Endodermal cell (in vitro differentiated cells): ENCODE data around the gene CCDC112. TPM values are rescaled to one million over a fixed set of nuclear protein-coding genes. Genes with fewer than 3 reads are reported as not detected.

ENCODE experiments used
- DNase-seq: peaks from one replicate; pipeline ENCODE4 v3.0.0-alpha.2; 2017
- H3K27ac ChIP-seq: 2 replicates; pipeline ENCODE4 v1.5.1; 2013; ENCODE audit warnings: mild to moderate bottlenecking, low read depth, low read length, moderate library complexity
- H3K27me3 ChIP-seq: 2 replicates; pipeline ENCODE4 v1.6.1; 2013; ENCODE audit warnings: mild to moderate bottlenecking, low read length, moderate library complexity; ENCODE audit not compliant: insufficient read depth, control insufficient read depth, poor library complexity, severe bottlenecking
- H3K36me3 ChIP-seq: 2 replicates; pipeline ENCODE4 v1.7.0; 2013; ENCODE audit warnings: mild to moderate bottlenecking, low read length, moderate library complexity; ENCODE audit not compliant: control insufficient read depth, insufficient read depth
- H3K4me1 ChIP-seq: one replicate; pipeline ENCODE4 v1.7.0; 2013; ENCODE audit warnings: low read length; ENCODE audit not compliant: control insufficient read depth, insufficient read depth
- H3K4me3 ChIP-seq: 2 replicates; pipeline ENCODE4 v1.5.1; 2013; ENCODE audit warnings: mild to moderate bottlenecking, low read length, moderate library complexity
- H3K9ac ChIP-seq: 2 replicates; pipeline ENCODE4 v1.6.1; 2013; ENCODE audit warnings: mild to moderate bottlenecking, low read length, moderate library complexity; ENCODE audit not compliant: poor library complexity, severe bottlenecking; ENCODE audit errors: extremely low read depth
- H3K9me3 ChIP-seq: 2 replicates; pipeline ENCODE4 v1.6.1; 2013; ENCODE audit warnings: mild to moderate bottlenecking, low read length, moderate library complexity; ENCODE audit not compliant: control insufficient read depth
- H3K27ac Mint-ChIP-seq: 2 replicates; pipeline ENCODE4 v1.8.0; 2020; ENCODE audit warnings: mixed read lengths
- H3K27me3 Mint-ChIP-seq: 2 replicates; pipeline ENCODE4 v1.8.0; 2021; ENCODE audit warnings: mild to moderate bottlenecking, mixed read lengths; ENCODE audit not compliant: insufficient read depth
- H3K36me3 Mint-ChIP-seq: 2 replicates; pipeline ENCODE4 v1.8.0; 2020; ENCODE audit warnings: low read depth, mixed read lengths
- H3K4me1 Mint-ChIP-seq: 2 replicates; pipeline ENCODE4 v1.8.0; 2020; ENCODE audit warnings: mixed read lengths
- H3K4me3 Mint-ChIP-seq: 2 replicates; pipeline ENCODE4 v1.8.0; 2020; ENCODE audit warnings: mild to moderate bottlenecking, moderate library complexity, mixed read lengths
- H3K9me3 Mint-ChIP-seq: 2 replicates; pipeline ENCODE4 v1.8.0; 2020; ENCODE audit warnings: mild to moderate bottlenecking, mixed read lengths
- WGBS, 2 experiments: methylation state at CpG; one replicate each; pipeline versions ENCODE4 v1.1.5 to v1.1.7; 2013; ENCODE audit warnings: missing lambda C conversion rate in 2 of 2, mixed read lengths in 1 of 2; ENCODE audit not compliant: insufficient coverage in 1 of 2, insufficient read length in 1 of 2; 5-methylcytosine and 5-hydroxymethylcytosine counted together
- total RNA-seq, 2 donors: library from RNA; stranded (reverse); fragmentation: NEBNext Ultra II Directional in 1 of 2; extraction: Animal tissue kit (Norgen Biotek cat#: 25700) in 1 of 2; gene quantifications; 2 replicates in 1 of 2; 3 replicates in 1 of 2; pipeline ENCODE4 v1.2.1, GENCODE V29; 2021
- TF ChIP-seq, protein P1 (sequence below): fragments of 200-600 bp; sonication (generic); conservative IDR thresholded peaks from 2 replicates; pipeline ENCODE4 v1.5.0; 2021; ENCODE audit warnings: antibody characterized with exemption, mild to moderate bottlenecking

CCDC112 gene
- total RNA-seq, 2 donors from 2014 or later: 6.8 to 7.3 TPM

DNA sequence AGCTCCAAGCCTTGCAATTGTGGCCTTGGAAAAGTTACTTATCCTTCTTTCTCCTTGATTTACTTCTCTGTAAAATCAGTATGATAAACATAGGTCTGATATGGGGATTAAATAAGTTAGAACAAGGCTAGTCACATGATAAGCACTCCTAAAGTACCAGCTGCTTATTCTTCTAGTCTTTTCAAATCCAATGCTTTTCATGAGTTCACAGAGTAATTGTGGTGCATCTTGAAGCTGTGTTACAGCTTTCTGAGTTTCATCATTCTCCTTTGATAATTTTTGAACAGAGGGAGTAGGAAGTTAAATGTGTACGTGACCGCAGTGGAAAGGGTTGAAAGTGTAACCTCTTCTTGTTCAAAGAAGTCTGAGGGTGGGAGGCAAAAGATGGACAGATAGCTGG, 38.8 kb upstream of the CCDC112 start:
- WGBS, 2 experiments: 97 to 100% methylated on average over 1 to 2 of the region's 2 CpGs

DNA sequence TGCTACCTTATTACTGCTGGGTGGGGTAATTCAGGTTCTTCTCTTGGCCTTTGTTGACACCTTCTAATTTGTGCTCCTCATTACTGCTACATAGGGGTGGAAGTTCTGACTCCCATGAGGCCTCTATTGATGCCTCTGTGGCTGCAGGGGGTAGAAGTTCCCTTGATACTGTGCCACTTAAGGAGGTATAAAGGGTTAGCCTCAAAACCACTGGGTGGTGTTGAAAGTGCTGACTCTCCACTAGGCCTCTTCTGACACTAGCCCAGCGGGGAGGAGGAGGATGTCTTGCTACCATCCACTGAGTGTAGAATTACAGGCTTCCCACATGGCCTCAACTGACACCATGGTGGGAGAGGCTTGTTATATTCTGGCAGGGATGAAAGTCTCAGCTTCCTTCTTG, 36.7 kb upstream of the CCDC112 start:
- Mint-ChIP-seq H3K36me3 (no peaks in the 10 kb centered on the region), H3K4me1 (peaks cover 10% of the 10 kb centered on the region), H3K27ac (no peak overlapping the region), H3K9me3 (no peaks in the 10 kb centered on the region), H3K27me3 (no peaks in the 10 kb centered on the region), H3K4me3 (no peak overlapping the region)
- TF ChIP-seq, protein P1, sequence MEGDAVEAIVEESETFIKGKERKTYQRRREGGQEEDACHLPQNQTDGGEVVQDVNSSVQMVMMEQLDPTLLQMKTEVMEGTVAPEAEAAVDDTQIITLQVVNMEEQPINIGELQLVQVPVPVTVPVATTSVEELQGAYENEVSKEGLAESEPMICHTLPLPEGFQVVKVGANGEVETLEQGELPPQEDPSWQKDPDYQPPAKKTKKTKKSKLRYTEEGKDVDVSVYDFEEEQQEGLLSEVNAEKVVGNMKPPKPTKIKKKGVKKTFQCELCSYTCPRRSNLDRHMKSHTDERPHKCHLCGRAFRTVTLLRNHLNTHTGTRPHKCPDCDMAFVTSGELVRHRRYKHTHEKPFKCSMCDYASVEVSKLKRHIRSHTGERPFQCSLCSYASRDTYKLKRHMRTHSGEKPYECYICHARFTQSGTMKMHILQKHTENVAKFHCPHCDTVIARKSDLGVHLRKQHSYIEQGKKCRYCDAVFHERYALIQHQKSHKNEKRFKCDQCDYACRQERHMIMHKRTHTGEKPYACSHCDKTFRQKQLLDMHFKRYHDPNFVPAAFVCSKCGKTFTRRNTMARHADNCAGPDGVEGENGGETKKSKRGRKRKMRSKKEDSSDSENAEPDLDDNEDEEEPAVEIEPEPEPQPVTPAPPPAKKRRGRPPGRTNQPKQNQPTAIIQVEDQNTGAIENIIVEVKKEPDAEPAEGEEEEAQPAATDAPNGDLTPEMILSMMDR: no peak
- Histone ChIP-seq H3K9me3 (no peaks in the 10 kb centered on the region), H3K9ac (no peak overlapping the region), H3K27me3 (no peaks in the 10 kb centered on the region), H3K36me3 (no peaks in the 10 kb centered on the region), H3K4me3 (no peak overlapping the region), H3K27ac (no peak overlapping the region), H3K4me1 (no peaks in the 10 kb centered on the region)
- peak; percentile 52 for DNase-seq
- WGBS, 2 experiments: 95 to 100% methylated on average over 1 of the region's 1 CpG

More for the DNA sequence above, 38.8 kb upstream of the CCDC112 start:
- Histone ChIP-seq H3K4me3 (no peak overlapping the region), H3K36me3 (no peaks in the 10 kb centered on the region), H3K27ac (no peak overlapping the region), H3K9me3 (no peaks in the 10 kb centered on the region), H3K27me3 (no peaks in the 10 kb centered on the region), H3K9ac (no peak overlapping the region), H3K4me1 (no peaks in the 10 kb centered on the region)
- Mint-ChIP-seq H3K27ac (no peak overlapping the region), H3K9me3 (no peaks in the 10 kb centered on the region), H3K4me3 (no peak overlapping the region), H3K4me1 (no peaks in the 10 kb centered on the region), H3K36me3 (no peaks in the 10 kb centered on the region), H3K27me3 (no peaks in the 10 kb centered on the region)
- TF ChIP-seq, protein P1: no peak
- no peak for DNase-seq

DNA sequence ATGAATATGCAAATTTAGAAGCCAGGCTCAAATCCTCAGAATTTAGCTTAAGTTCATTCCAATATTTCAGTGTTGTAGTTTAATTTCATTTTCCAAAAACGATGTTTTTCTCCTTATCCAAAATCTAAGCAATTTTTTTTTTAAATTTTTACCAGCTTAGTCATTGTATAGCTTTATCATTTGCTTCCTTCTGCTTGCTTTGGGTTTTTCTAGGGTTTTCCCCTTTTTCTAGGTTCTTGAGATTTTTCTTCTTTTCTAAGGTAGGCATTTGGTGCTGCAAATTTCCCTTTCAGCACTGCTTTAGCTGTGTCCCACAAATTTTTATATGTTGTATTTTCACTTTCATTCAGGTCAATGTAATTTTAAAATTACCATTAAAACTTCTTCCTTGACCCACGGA, 34.4 kb upstream of the CCDC112 start:
- no peak overlapping the region for H3K4me3 Mint-ChIP-seq
- H3K4me1 Mint-ChIP-seq: peaks cover 10% of the 10 kb centered on the region
- Histone ChIP-seq H3K9ac (no peak overlapping the region), H3K27ac (no peak overlapping the region), H3K4me3 (no peak overlapping the region), H3K27me3 (no peaks in the 10 kb centered on the region), H3K4me1 (no peaks in the 10 kb centered on the region), H3K9me3 (no peaks in the 10 kb centered on the region), H3K36me3 (no peaks in the 10 kb centered on the region)
- no peaks in the 10 kb centered on the region for H3K27me3 Mint-ChIP-seq
- WGBS, 2 experiments: 75 to 85% methylated on average over 1 to 2 of the region's 2 CpGs
- TF ChIP-seq, protein P1: no peak
- DNase-seq: no peak
- H3K36me3 Mint-ChIP-seq: no peaks in the 10 kb centered on the region
- no peak overlapping the region for H3K27ac Mint-ChIP-seq
- no peaks in the 10 kb centered on the region for H3K9me3 Mint-ChIP-seq
